ENCODE measurements around the gene SRGAP1.
"Not testable (repeated sequence)": the region's sequence is repeated elsewhere in the genome, so short reads cannot be mapped to it uniquely, and the experiment has no call there.

Gene SRGAP1

DNA sequence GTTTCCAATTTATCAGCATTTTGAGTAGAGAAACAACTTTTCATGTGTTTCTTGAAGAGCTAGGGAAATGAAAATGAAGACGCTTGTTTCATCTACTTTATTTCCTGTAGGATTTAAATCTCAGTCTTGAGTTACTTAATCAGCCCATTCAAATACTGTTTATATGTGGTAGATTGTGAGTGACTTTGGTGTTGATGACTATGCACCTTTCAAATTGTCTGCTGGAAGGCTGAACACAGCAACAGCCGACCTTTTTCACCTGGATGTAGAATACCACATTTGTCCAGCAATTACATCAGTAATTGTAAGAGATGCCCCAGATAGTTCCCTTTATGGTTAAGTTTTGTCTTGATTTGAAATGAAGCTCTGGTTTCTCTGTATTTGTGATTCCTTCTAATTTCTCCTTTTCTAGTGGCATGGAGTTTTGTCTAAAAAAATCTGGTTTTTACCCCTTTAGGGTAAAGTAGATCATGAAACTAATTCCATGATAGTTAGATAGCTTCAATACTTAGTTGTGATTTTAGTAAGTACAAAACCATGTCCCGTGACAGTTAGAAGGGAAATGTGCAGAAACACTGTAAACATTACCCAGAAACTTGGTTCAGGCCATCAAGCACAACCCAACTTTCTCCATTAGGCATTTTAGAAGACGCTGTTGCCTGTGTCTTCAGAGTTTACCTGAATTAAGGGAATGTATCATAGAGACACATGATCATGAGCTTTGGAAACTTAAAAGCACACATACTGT, 165.0 kb downstream of the SRGAP1 start:
- Histone ChIP-seq H3K36me3 (ENCODE audit: control insufficient read depth, insufficient read depth, low read length) (no peaks in the 10 kb centered on the region), H3K9ac (ENCODE audit: low read depth, low read length) (no peak overlapping the region), H3K4me3 (ENCODE audit: low read depth, low read length) (no peak overlapping the region), H3K27me3 (ENCODE audit: control insufficient read depth, insufficient read depth, low read length) (no peaks in the 10 kb centered on the region), H3K4me1 (ENCODE audit: control insufficient read depth, insufficient read depth, low read length) (0 out of 2 replicates have a peak, but pooled peaks cover 4% of the 10 kb centered on the region), H3K27ac (ENCODE audit: low read depth, low read length) (no peak overlapping the region), H3K9me3 (ENCODE audit: control insufficient read depth, insufficient read depth, low read length) (no peaks in the 10 kb centered on the region)

DNA sequence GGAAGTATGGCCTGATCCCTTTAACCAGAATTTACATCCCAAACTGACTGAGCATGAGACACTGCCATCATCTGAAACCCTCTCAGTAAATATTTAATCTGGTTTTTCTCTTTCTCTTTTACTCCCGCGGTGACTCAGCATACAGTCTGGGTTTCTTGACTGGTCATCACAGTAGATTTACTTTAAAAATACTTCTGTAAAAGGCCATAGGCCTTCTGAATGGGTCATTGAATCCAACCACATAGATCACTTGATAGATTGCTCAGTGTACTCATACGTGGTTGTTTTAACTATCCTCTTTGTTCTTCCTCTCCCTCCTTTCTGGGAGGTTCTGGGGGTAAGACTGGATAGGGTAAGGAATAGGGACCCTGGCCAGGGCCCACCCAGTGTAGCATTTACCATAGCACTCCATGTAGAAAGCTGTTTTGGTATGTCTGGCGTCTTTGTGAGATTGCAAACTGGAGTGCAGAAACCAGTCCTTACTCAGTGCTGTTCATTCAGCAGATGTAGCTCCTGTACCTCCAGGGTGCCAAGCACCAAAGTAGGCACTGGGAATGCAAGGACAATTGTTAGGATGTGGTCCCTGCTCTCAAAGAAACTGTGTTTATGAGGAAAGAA, 165.7 kb downstream of the SRGAP1 start:
- Histone ChIP-seq H3K27ac (ENCODE audit: low read depth, low read length) (no peak overlapping the region), H3K27me3 (ENCODE audit: control insufficient read depth, insufficient read depth, low read length) (no peaks in the 10 kb centered on the region), H3K4me1 (ENCODE audit: control insufficient read depth, insufficient read depth, low read length) (0 out of 2 replicates have a peak, but pooled peaks cover 4% of the 10 kb centered on the region), H3K9me3 (ENCODE audit: control insufficient read depth, insufficient read depth, low read length) (no peaks in the 10 kb centered on the region), H3K9ac (ENCODE audit: low read depth, low read length) (no peak overlapping the region), H3K36me3 (ENCODE audit: control insufficient read depth, insufficient read depth, low read length) (no peaks in the 10 kb centered on the region), H3K4me3 (ENCODE audit: low read depth, low read length) (no peak overlapping the region)

DNA sequence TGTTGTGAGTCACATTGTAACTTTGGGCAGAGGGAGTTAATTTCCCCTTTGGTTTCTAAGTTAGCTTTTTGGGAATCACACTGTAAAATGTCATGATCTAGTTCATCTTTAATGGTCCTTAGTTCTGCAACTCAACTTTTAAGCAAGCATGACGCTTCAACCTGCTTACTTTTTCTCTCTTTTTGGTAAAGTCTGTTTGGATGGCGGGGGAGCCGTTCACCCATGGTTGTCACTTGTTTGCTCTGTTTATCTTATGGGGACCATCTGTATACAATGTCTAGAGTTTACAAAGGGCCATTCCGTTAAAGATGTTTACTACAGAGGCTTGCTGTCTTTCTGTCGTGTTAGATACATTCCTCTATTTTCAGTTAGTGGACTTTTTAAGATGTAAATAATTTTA, 172.0 kb downstream of the SRGAP1 start:
- no peaks in the 10 kb centered on the region for H3K27me3 ChIP-seq (ENCODE audit: control insufficient read depth, insufficient read depth, low read length)
- H3K27ac ChIP-seq (ENCODE audit: low read depth, low read length): no peak overlapping the region
- H3K4me1 ChIP-seq (ENCODE audit: control insufficient read depth, insufficient read depth, low read length): peaks cover 7% of the 10 kb centered on the region; the same call in 1 of the 2 replicates
- no peaks in the 10 kb centered on the region for H3K36me3 ChIP-seq (ENCODE audit: control insufficient read depth, insufficient read depth, low read length)
- H3K9me3 ChIP-seq (ENCODE audit: control insufficient read depth, insufficient read depth, low read length): no peaks in the 10 kb centered on the region
- no peak overlapping the region for H3K9ac ChIP-seq (ENCODE audit: low read depth, low read length)
- H3K4me3 ChIP-seq (ENCODE audit: low read depth, low read length): no peak overlapping the region

DNA sequence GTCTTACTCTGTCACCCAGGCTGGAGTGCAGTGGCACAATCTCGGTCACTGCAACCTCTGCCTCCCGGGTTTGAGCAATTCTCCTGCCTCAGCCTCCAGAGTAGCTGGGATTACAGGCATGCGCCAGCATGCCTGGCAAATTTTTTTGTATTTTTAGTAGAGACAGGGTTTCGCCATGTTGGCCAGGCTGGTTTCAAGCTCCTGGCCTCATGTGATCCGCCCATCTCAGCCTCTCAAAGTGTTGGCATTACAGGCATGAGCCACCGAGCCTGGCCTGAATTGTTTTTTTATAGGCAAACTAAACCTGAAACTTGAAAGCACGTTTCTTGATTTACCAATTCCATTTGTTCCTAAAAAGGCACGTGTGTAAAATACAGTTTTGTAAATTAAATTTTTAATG, 173.6 kb downstream of the SRGAP1 start:
- not testable (repeated sequence) for H3K27ac ChIP-seq (ENCODE audit: low read depth, low read length); H3K36me3 ChIP-seq (ENCODE audit: control insufficient read depth, insufficient read depth, low read length); H3K9ac ChIP-seq (ENCODE audit: low read depth, low read length); H3K27me3 ChIP-seq (ENCODE audit: control insufficient read depth, insufficient read depth, low read length); H3K9me3 ChIP-seq (ENCODE audit: control insufficient read depth, insufficient read depth, low read length); H3K4me3 ChIP-seq (ENCODE audit: low read depth, low read length); H3K4me1 ChIP-seq (ENCODE audit: control insufficient read depth, insufficient read depth, low read length)

DNA sequence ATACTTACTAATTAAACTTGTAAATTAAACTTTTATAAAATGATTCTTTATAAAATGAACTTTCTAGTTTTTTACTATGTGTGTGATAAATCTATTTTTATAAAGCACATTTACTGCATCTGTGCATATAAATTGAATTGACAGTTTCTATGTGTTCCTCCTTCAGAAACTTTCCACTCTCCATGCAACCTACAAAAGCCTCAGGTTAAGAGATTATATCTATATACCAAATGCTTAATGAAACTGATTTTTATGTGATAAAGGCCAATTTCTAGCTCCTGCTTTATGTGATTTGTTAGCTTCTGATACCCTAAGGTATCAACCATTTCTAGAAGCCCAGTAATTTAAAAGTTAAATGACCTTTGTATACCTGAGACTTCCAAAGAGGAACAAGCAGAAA, 174.0 kb downstream of the SRGAP1 start:
- Histone ChIP-seq H3K27ac (ENCODE audit: low read depth, low read length) (no peak overlapping the region), H3K27me3 (ENCODE audit: control insufficient read depth, insufficient read depth, low read length) (no peaks in the 10 kb centered on the region), H3K9me3 (ENCODE audit: control insufficient read depth, insufficient read depth, low read length) (no peaks in the 10 kb centered on the region), H3K4me1 (ENCODE audit: control insufficient read depth, insufficient read depth, low read length) (peaks cover 8% of the 10 kb centered on the region; the same call in 1 of the 2 replicates), H3K4me3 (ENCODE audit: low read depth, low read length) (no peak overlapping the region), H3K9ac (ENCODE audit: low read depth, low read length) (no peak overlapping the region), H3K36me3 (ENCODE audit: control insufficient read depth, insufficient read depth, low read length) (no peaks in the 10 kb centered on the region)

DNA sequence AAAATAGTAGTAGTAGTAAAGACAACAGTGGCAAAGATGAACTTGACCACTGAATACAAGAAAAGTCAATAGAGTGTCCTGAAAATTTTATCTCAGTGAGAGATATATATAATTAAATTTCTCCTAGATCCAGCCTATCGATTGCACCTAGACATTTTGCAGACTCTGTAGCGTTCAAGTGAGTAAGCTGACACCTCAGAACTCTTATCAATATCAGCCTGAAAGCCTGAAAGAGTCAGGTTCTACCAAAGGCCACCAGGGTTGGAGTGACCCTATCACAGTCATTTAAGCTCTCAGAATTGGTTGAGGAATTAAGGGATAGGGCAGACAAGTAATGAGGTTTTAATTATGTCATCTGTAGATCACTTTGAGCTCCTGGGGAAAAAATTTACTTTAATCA, 174.6 kb downstream of the SRGAP1 start:
- Histone ChIP-seq H3K4me1 (ENCODE audit: control insufficient read depth, insufficient read depth, low read length) (peaks cover 8% of the 10 kb centered on the region; the same call in 1 of the 2 replicates), H3K27me3 (ENCODE audit: control insufficient read depth, insufficient read depth, low read length) (no peaks in the 10 kb centered on the region), H3K9me3 (ENCODE audit: control insufficient read depth, insufficient read depth, low read length) (no peaks in the 10 kb centered on the region), H3K36me3 (ENCODE audit: control insufficient read depth, insufficient read depth, low read length) (no peaks in the 10 kb centered on the region), H3K9ac (ENCODE audit: low read depth, low read length) (no peak overlapping the region), H3K27ac (ENCODE audit: low read depth, low read length) (no peak overlapping the region), H3K4me3 (ENCODE audit: low read depth, low read length) (no peak overlapping the region)

DNA sequence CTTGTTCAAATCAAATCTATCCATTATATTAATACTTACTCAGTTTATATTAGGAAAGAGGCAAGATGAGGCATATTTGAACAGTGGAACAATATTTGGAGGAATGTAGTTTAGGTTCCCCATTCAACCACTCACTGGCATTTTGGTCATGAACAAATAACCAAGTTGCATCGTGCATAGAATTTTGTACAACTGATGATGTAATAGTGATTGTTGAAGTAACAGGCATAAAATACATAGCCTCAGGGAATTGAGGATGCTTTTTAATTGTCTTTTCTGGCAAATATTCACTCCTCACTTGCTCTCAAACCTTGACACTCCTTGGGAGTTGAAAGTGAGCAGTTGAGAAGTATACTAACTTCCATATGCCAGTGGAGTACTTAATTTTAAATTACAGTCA, 175.2 kb downstream of the SRGAP1 start:
- Histone ChIP-seq H3K9me3 (ENCODE audit: control insufficient read depth, insufficient read depth, low read length) (no peaks in the 10 kb centered on the region), H3K4me3 (ENCODE audit: low read depth, low read length) (no peak overlapping the region), H3K9ac (ENCODE audit: low read depth, low read length) (no peak overlapping the region), H3K27ac (ENCODE audit: low read depth, low read length) (no peak overlapping the region), H3K27me3 (ENCODE audit: control insufficient read depth, insufficient read depth, low read length) (no peaks in the 10 kb centered on the region), H3K36me3 (ENCODE audit: control insufficient read depth, insufficient read depth, low read length) (no peaks in the 10 kb centered on the region), H3K4me1 (ENCODE audit: control insufficient read depth, insufficient read depth, low read length) (peaks cover 8% of the 10 kb centered on the region; the same call in 1 of the 2 replicates)

DNA sequence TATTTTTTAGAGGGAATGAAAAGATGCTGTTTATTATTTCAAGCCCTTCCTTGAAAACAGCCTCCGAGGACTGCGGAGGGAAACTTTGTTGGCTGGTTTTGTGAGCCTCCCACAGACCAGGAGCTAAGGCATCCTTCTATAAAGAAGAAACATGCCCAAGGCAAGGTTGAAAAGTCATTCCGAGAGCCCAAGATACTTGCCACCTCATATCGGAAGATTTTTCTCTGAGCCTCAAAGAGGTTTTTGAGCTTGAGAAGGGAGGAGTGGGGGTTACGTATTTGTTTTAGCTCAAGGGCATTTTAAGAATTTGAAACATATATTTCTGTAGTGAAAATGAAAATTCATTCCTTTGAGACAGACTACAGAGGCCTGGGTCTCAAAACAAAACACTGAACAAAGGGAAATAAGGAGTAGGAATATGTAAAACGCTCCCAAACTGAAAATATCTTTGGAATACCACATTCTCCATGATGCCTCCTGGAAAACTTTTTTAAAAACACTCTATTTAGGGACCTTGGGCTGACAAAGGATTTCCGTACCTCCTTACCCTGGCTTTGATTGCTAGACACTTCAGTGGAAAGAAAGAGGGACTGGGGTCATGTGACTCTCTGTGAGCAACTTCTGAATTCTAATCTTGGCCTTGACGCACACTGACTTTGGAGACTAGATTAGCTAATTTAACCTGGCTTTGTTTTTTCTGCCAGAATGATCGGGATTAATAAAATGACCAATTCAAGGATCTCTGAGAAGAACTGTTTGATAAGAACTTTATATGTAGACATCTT, 180.9 kb downstream of the SRGAP1 start:
- no peak overlapping the region for H3K9ac ChIP-seq (ENCODE audit: low read depth, low read length)
- no peaks in the 10 kb centered on the region for H3K36me3 ChIP-seq (ENCODE audit: control insufficient read depth, insufficient read depth, low read length)
- no peaks in the 10 kb centered on the region for H3K9me3 ChIP-seq (ENCODE audit: control insufficient read depth, insufficient read depth, low read length)
- H3K27ac ChIP-seq (ENCODE audit: low read depth, low read length): no peak overlapping the region
- no peak overlapping the region for H3K4me3 ChIP-seq (ENCODE audit: low read depth, low read length)
- H3K4me1 ChIP-seq (ENCODE audit: control insufficient read depth, insufficient read depth, low read length): peaks cover 8% of the 10 kb centered on the region; the same call in 1 of the 2 replicates
- no peaks in the 10 kb centered on the region for H3K27me3 ChIP-seq (ENCODE audit: control insufficient read depth, insufficient read depth, low read length)

DNA sequence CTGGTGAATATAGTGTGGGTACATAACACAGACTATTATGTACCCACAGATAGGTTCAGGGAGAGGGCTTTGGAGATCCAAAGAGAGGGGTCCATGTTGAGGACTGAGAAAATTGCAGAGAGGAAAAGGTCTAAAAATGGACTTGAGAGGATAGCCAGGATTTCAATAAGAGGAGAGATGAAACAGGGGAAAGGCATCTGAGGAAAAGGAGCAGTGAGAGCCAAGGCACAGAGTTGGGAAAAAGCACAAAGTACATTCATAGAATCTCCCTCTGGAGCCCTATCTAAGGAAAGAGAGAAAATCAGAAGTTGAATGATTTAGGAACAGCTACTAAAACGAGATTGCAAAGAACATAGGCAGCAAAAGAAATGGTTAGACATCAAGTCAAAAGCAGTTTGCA, 182.8 kb downstream of the SRGAP1 start:
- Histone ChIP-seq H3K4me1 (ENCODE audit: control insufficient read depth, insufficient read depth, low read length) (no peaks in the 10 kb centered on the region), H3K27me3 (ENCODE audit: control insufficient read depth, insufficient read depth, low read length) (no peaks in the 10 kb centered on the region), H3K9ac (ENCODE audit: low read depth, low read length) (no peak overlapping the region), H3K4me3 (ENCODE audit: low read depth, low read length) (no peak overlapping the region), H3K36me3 (ENCODE audit: control insufficient read depth, insufficient read depth, low read length) (no peaks in the 10 kb centered on the region), H3K27ac (ENCODE audit: low read depth, low read length) (no peak overlapping the region), H3K9me3 (ENCODE audit: control insufficient read depth, insufficient read depth, low read length) (no peaks in the 10 kb centered on the region)

DNA sequence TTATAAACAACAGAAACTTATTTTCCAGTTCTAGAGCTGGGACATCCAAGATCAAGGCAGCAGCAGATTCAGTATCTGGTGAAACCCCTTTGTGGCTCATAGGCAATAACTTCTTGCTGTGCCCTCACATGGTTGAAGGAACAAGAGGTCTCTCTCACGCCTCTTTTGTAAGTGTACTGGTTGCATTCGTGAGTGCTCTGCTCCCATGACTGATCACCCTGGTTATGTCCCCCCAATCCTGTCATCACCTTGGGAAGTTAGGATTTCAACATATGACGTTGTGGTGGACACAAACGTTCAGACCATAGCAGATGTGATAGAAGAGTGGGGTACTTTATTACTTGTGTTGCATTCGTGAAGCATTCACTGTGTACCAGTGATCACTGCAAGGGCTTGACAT, 184.0 kb downstream of the SRGAP1 start:
- Histone ChIP-seq H3K9ac (ENCODE audit: low read depth, low read length) (no peak overlapping the region), H3K27ac (ENCODE audit: low read depth, low read length) (no peak overlapping the region), H3K27me3 (ENCODE audit: control insufficient read depth, insufficient read depth, low read length) (no peaks in the 10 kb centered on the region), H3K36me3 (ENCODE audit: control insufficient read depth, insufficient read depth, low read length) (no peaks in the 10 kb centered on the region), H3K9me3 (ENCODE audit: control insufficient read depth, insufficient read depth, low read length) (no peaks in the 10 kb centered on the region), H3K4me1 (ENCODE audit: control insufficient read depth, insufficient read depth, low read length) (no peaks in the 10 kb centered on the region), H3K4me3 (ENCODE audit: low read depth, low read length) (no peak overlapping the region)

Data from HUES48 (cell line).